Fibroblast of the aortic adventitia (primary cell): ENCODE data around the gene OR5AN1. TPM values are rescaled to one million over a fixed set of nuclear protein-coding genes. Genes with fewer than 3 reads are reported as not detected.

Experiments
- DNase-seq: peaks from one replicate; pipeline ENCODE4 v3.0.0-alpha.2; 2010; ENCODE audit warnings: low read depth
- H3K4me3 ChIP-seq: 2 replicates; pipeline ENCODE4 v1.5.1; 2011; ENCODE audit warnings: low read depth, mild to moderate bottlenecking, control low read depth, low read length, moderate library complexity
- CTCF ChIP-seq: IDR thresholded peaks from 2 replicates; pipeline ENCODE4 v1.5.1; 2011; ENCODE audit warnings: mild to moderate bottlenecking, low read length, control low read depth, inconsistent platforms; ENCODE audit not compliant: insufficient read depth
- total RNA-seq: library from RNA; depleted of rRNA; stranded (reverse); fragments of >200 nt; gene quantifications from 2 replicates; pipeline ENCODE4 v1.2.3, GENCODE V29; 2012; ENCODE audit warnings: low replicate concordance

Gene OR5AN1
- total RNA-seq, 1 donor = not detected

GRCh38 chr11:59400461-59401261 is 42.0 kb downstream of the OR5AN1 start:
- TF ChIP-seq CTCF = no peak

GRCh38 chr11:59401262-59401552 is 42.5 kb downstream of the OR5AN1 start:
- no peak for TF ChIP-seq CTCF
- no peak for DNase-seq
- H3K4me3 ChIP-seq = no peak overlapping the region

More at GRCh38 chr11:59400461-59401261, 42.0 kb downstream of the OR5AN1 start:
- no peak for DNase-seq
- no peak overlapping the region for H3K4me3 ChIP-seq

GRCh38 chr11:59403546-59403945 is 44.9 kb downstream of the OR5AN1 start:
- DNase-seq = no peak
- H3K4me3 ChIP-seq = no peak overlapping the region
- TF ChIP-seq CTCF = no peak

- no peak for TF ChIP-seq CTCF
- H3K4me3 ChIP-seq = no peak overlapping the region
- no peak for DNase-seq
Measured at GRCh38 chr11:59413646-59414045, 55.0 kb downstream of the OR5AN1 start.

- H3K4me3 ChIP-seq = no peak overlapping the region
- no peak for DNase-seq
- TF ChIP-seq CTCF = no peak
Measured at GRCh38 chr11:59415111-59415510, 56.4 kb downstream of the OR5AN1 start.

- no peak overlapping the region for H3K4me3 ChIP-seq
- DNase-seq = no peak
- TF ChIP-seq CTCF = no peak
Measured at GRCh38 chr11:59416613-59417012, 57.9 kb downstream of the OR5AN1 start.

GRCh38 chr11:59417023-59417422 is 58.3 kb downstream of the OR5AN1 start:
- DNase-seq = no peak
- no peak overlapping the region for H3K4me3 ChIP-seq
- no peak for TF ChIP-seq CTCF
